GM19463 (cell line): ENCODE measurements around the gene BMAL2.

Experiments
- ATAC-seq: cut with Tn5 transposase; IDR thresholded peaks from one replicate; pipeline ENCODE4 v1.9.1; 2021; ENCODE audit warnings: mild to moderate bottlenecking, moderate library complexity; ENCODE audit not compliant: unreplicated experiment

The BMAL2 gene

GRCh38 chr12:27351476-27351875 lies 18.8 kb downstream of the BMAL2 start:
- no peak for ATAC-seq

GRCh38 chr12:27355486-27355885 lies 22.9 kb downstream of the BMAL2 start:
- no peak for ATAC-seq

GRCh38 chr12:27355979-27356378 lies 23.3 kb downstream of the BMAL2 start:
- ATAC-seq: no peak

- no peak for ATAC-seq
These were observed 27.1 kb downstream of the BMAL2 start for GRCh38 chr12:27359578-27360340.

GRCh38 chr12:27361372-27361771 lies 28.7 kb downstream of the BMAL2 start:
- no peak for ATAC-seq

GRCh38 chr12:27366621-27367020 lies 34.0 kb downstream of the BMAL2 start:
- ATAC-seq: no peak

- ATAC-seq: no peak
These were observed 34.4 kb downstream of the BMAL2 start for GRCh38 chr12:27367078-27367477.

GRCh38 chr12:27382171-27382795 lies 49.6 kb downstream of the BMAL2 start:
- no peak for ATAC-seq
